GM12892 (cell line): Measurements from ENCODE around the gene INHBC.

Source experiments
- POLR2A ChIP-seq: IDR thresholded peaks from 2 replicates; pipeline ENCODE4 v1.6.1; 2011; ENCODE audit warnings: low read depth, low read length, control low read depth
- POLR2AphosphoS5 ChIP-seq: IDR thresholded peaks from 2 replicates; pipeline ENCODE4 v1.6.1; 2011; ENCODE audit warnings: low read depth, low read length, control low read depth

DNA sequence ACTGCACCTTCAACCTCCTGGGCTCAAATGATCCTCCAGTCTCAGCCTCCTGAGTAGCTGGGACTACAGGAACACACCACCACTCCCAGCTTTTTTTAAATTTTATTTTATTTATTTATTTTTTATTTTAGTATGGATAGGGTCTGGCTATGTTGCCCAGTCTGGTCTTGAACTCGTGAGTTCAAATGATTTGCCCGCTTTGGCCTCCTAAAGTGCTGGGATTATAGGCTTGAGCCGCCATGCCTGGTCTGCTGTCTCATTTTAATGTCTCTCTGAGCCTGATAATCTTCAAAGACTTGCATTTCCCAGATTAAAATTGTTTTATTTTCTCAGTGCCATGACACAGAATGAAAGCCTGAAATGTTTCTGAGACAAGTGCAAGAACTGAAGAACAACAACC lies 1.2 kb upstream of the INHBC start:
- TF ChIP-seq POLR2A, result no peak
- TF ChIP-seq POLR2AphosphoS5, result no peak
